NCI-H446 treated with DMSO at 0.1 percent for 48 hours (cell line): ENCODE data around the gene CFHR1.

ENCODE experiments used
- DNase-seq: peaks from one replicate; lab custom pipeline; 2025; lab: John Stamatoyannopoulos, UW

CFHR1 gene

DNA sequence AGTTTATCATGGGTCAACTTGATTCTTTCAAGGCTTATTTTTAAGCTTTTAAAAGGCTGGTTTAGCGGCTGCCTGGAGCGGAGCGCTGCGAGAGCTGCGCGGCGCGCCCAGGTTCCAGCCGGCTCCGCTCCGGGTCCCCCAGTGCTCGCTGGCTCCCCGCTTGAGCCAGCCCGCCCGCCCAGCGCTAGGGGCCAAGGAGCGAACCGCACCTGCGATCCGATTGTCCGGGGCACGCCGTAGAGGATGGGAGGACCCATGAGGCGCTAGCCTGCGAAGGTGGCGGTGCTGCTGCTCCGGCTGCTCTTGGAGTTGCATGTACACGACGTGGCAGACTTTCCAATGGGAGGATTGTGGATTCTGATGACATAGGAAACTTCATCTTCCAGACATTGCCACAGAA is 58.4 kb downstream of the CFHR1 start:
- DNase-seq, result no peak
